Keratinocyte (primary cell): ENCODE measurements around the gene BDKRB2. TPM values are rescaled to one million over a fixed set of nuclear protein-coding genes. Genes with fewer than 3 reads are reported as not detected.

Experiments
- DNase-seq: peaks from one replicate; pipeline ENCODE4 v3.0.0-alpha.2; 2011; ENCODE audit warnings: low read depth, missing footprints, low spot score
- FAIRE-seq: peaks from 2 replicates; lab custom pipeline; 2011; peaks lifted over from hg19 to GRCh38; lab: Jason Lieb, UNC
- H2AFZ ChIP-seq: 2 replicates; pipeline ENCODE4 v1.6.0; 2012; ENCODE audit warnings: low read length, control low read depth, inconsistent platforms; ENCODE audit not compliant: control insufficient read depth
- H3K27ac ChIP-seq: 2 replicates; pipeline ENCODE4 v1.5.1; 2011; ENCODE audit warnings: low read length; ENCODE audit not compliant: control insufficient read depth, insufficient read depth
- H3K27me3 ChIP-seq: 3 replicates; pipeline ENCODE4 v1.6.0; 2011; ENCODE audit warnings: low read length; ENCODE audit not compliant: control insufficient read depth, insufficient read depth; ENCODE audit errors: extremely low read depth
- H3K36me3 ChIP-seq, 2 experiments: 2 replicates in 1 of 2; 3 replicates in 1 of 2; pipeline ENCODE4 v1.5.1; 2011; ENCODE audit warnings: low read length in 2 of 2, mild to moderate bottlenecking in 1 of 2; ENCODE audit not compliant: control insufficient read depth in 2 of 2, insufficient read depth in 2 of 2; ENCODE audit errors: extremely low read depth in 1 of 2
- H3K4me1 ChIP-seq: 3 replicates; pipeline ENCODE4 v1.5.1; 2011; ENCODE audit warnings: low read length; ENCODE audit not compliant: control insufficient read depth, insufficient read depth; ENCODE audit errors: extremely low read depth
- H3K4me2 ChIP-seq: 3 replicates; pipeline ENCODE4 v1.6.0; 2011; ENCODE audit warnings: low read depth, low read length; ENCODE audit not compliant: control insufficient read depth, insufficient read depth; ENCODE audit errors: extremely low read depth
- H3K4me3 ChIP-seq, 3 experiments: fragments of 200-600 bp in 1 of 3; sonication (generic) in 1 of 3; 2 replicates in 2 of 3; 3 replicates in 1 of 3; pipeline ENCODE4 v1.5.1; 2011 to 2016; ENCODE audit warnings: low read length in 3 of 3, mild to moderate bottlenecking in 3 of 3, control low read depth in 2 of 3, inconsistent platforms in 1 of 3, low read depth in 1 of 3, mixed read lengths in 1 of 3, mixed run types in 1 of 3, moderate library complexity in 1 of 3; ENCODE audit not compliant: control insufficient read depth in 2 of 3, insufficient read depth in 2 of 3; ENCODE audit errors: extremely low read depth in 1 of 3
- H3K79me2 ChIP-seq: 2 replicates; pipeline ENCODE4 v1.6.0; 2012; ENCODE audit warnings: low read length; ENCODE audit not compliant: control insufficient read depth, insufficient read depth
- H3K9ac ChIP-seq: 3 replicates; pipeline ENCODE4 v1.6.0; 2011; ENCODE audit warnings: low read length; ENCODE audit not compliant: control insufficient read depth, insufficient read depth; ENCODE audit errors: extremely low read depth
- H3K9me1 ChIP-seq: 3 replicates; pipeline ENCODE4 v1.6.0; 2011; ENCODE audit warnings: low read length; ENCODE audit not compliant: control insufficient read depth, insufficient read depth; ENCODE audit errors: extremely low read depth
- H3K9me3 ChIP-seq: 2 replicates; pipeline ENCODE4 v1.5.1; 2012; ENCODE audit warnings: low read depth, low read length; ENCODE audit not compliant: control insufficient read depth
- H4K20me1 ChIP-seq: 3 replicates; pipeline ENCODE4 v1.6.0; 2011; ENCODE audit warnings: low read length; ENCODE audit not compliant: control insufficient read depth, insufficient read depth; ENCODE audit errors: extremely low read depth
- CTCF ChIP-seq, 3 experiments: IDR thresholded peaks in 1 of 3; conservative IDR thresholded peaks in 1 of 3; optimal IDR thresholded peaks in 1 of 3; 2 replicates in 2 of 3; 3 replicates in 1 of 3; pipeline versions ENCODE3 to v1.5.1; 2011; ENCODE audit warnings: low read length in 3 of 3, mild to moderate bottlenecking in 3 of 3, moderate library complexity in 2 of 3, control low read depth in 1 of 3, inconsistent platforms in 1 of 3; ENCODE audit not compliant: insufficient read depth in 2 of 3; ENCODE audit errors: extremely low read depth in 1 of 3
- EZH2 ChIP-seq: IDR thresholded peaks from one replicate; pipeline ENCODE4 v1.6.1; 2012; ENCODE audit warnings: inconsistent platforms, mild to moderate bottlenecking, low read length, moderate library complexity
- dilution Hi-C: fragments of 300-500 bp; cut with MboI; formaldehyde crosslinking; loops from one replicate; pipeline ENCODE4 v1.7.0; 2020; ENCODE audit warnings: low sequenced_read_pairs; ENCODE audit not compliant: extremely low pct_ligation_motif_present
- polyA plus RNA-seq, 5 experiments: library from polyadenylated mRNA; depleted of rRNA in 3 of 5; stranded (reverse) in 3 of 5; stranded (forward) in 1 of 5; unstranded in 1 of 5; fragments of >200 nt; gene quantifications; 1 replicate in 1 of 5; 2 replicates in 3 of 5; 3 replicates in 1 of 5; pipeline versions ENCODE4 v1.2.1 to v1.2.3, GENCODE V29; 2011 to 2012; ENCODE audit warnings: missing spikeins in 2 of 5, low read depth in 1 of 5, low replicate concordance in 1 of 5

The BDKRB2 gene
- polyA plus RNA-seq, 1 donor (not counting 4 experiments of a cell fraction or from before 2014, with no cell fraction given): 13.2 TPM

DNA sequence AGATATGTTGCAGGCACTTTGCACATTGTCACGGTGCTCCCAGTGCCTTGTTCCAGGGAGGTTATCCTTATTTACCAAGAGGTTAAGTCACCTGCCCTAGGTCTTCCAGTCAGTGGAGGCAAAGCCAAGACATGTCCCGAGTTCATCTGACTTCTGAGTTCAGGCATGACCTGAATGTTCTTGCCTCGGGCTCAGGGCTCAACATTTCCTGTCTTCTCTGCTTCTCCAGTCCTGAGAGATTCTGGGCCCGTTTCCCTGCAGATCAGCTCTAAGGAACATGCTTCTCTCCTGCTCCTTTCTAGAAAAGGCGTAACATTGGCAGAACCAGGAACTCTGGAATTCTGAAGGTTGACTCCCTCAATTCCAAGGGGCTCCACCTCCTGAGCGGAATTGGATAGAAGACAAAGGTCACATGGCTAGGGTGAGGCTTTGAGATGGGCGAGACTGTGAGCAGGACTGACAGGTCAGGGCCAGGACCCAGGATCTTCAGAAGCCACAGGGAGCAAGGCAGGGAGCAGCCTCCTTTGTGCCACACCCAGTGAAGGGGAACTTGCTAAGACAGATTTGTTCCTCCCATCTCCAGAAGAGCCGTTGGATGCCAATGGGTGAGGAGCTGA lies 19.9 kb downstream of the BDKRB2 start:
- Histone ChIP-seq H3K9me1 (no peaks in the 10 kb centered on the region), H2AFZ (peak overlapping the region; percentile 20), H3K4me3 (peak overlapping the region in 2 of 3 experiments; percentile 21 to 38), H4K20me1 (no peaks in the 10 kb centered on the region), H3K4me1 (peaks cover 35% of the 10 kb centered on the region), H3K36me3 (peaks cover 0 to 2% of the 10 kb centered on the region in 2 experiments), H3K4me2 (peak overlapping the region; percentile 38), H3K27ac (peak overlapping the region; percentile 75), H3K9ac (peak overlapping the region; percentile 31), H3K79me2 (peaks cover 7% of the 10 kb centered on the region), H3K9me3 (no peaks in the 10 kb centered on the region), H3K27me3 (no peaks in the 10 kb centered on the region)
- no peak for TF ChIP-seq EZH2
- TF ChIP-seq CTCF (optimal IDR thresholded peaks at IDR 0.05 in 1 of 3, IDR thresholded peaks at IDR 0.05 in 1 of 3, conservative IDR thresholded peaks at IDR 0.05 in 1 of 3; ENCODE audit: extremely low read depth in 1 of 3, insufficient read depth in 2 of 3, low read length in 3 of 3): no peak
- DNase-seq (peak; percentile 86), FAIRE-seq (peak; percentile 99)
- dilution Hi-C loops: no loop called here

DNA sequence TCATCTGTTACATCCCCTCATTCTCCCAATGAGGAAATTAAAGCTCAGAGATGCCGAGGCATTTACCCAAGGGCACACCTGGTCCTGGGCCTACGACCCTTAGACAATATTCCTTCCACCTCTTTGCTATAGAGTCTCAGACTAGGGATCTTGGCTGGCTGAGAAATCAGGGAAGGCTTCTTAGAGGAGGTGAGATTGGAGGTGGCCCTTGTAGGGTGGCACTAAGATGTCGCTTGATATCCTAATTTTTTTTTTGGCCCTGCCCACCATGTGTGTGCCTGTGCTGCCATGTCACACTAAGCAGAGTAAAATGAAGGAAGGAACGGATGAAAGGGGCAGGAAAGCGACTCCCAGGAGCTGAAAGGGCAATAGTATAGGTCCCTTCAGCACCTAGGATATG lies 20.6 kb downstream of the BDKRB2 start:
- no peaks in the 10 kb centered on the region for H3K9me3 ChIP-seq
- peak overlapping the region; percentile 38 for H3K4me2 ChIP-seq
- H3K9ac ChIP-seq: peak overlapping the region; percentile 50
- H3K79me2 ChIP-seq: peaks cover 5% of the 10 kb centered on the region
- no peaks in the 10 kb centered on the region for H3K27me3 ChIP-seq
- H2AFZ ChIP-seq: no peak overlapping the region
- FAIRE-seq: no peak
- dilution Hi-C loops: no loop called here
- H3K27ac ChIP-seq: peak overlapping the region; percentile 75
- H3K4me3 ChIP-seq: no peak overlapping the region
- peaks cover 0 to 2% of the 10 kb centered on the region in 2 experiments for H3K36me3 ChIP-seq
- no peaks in the 10 kb centered on the region for H4K20me1 ChIP-seq
- H3K4me1 ChIP-seq: peaks cover 35% of the 10 kb centered on the region
- TF ChIP-seq CTCF (optimal IDR thresholded peaks at IDR 0.05 in 1 of 3, IDR thresholded peaks at IDR 0.05 in 1 of 3, conservative IDR thresholded peaks at IDR 0.05 in 1 of 3; ENCODE audit: extremely low read depth in 1 of 3, insufficient read depth in 2 of 3, low read length in 3 of 3) (no peak), EZH2 (no peak)
- H3K9me1 ChIP-seq: no peaks in the 10 kb centered on the region
- DNase-seq: no peak
